CD4-positive, alpha-beta memory T cell (primary cell): ENCODE measurements around the gene CRTC3. TPM values are rescaled to one million over a fixed set of nuclear protein-coding genes. Genes with fewer than 3 reads are reported as not detected.

ENCODE experiments used
- CTCF ChIA-PET: fragments of 350-600 bp; sonication (Branson Sonifier 250); formaldehyde crosslinking; loops from one replicate; lab custom pipeline; 2021; ENCODE audit warnings: inconsistent platforms; ENCODE audit not compliant: partially characterized antibody; lab: Charles Lee
- POLR2A ChIA-PET: fragments of 350-600 bp; sonication (Branson Sonifier 250); formaldehyde crosslinking; loops from one replicate; lab custom pipeline; 2021; ENCODE audit not compliant: partially characterized antibody; lab: Charles Lee
- DNase-seq, 5 donors: peaks; one replicate each; pipeline versions ENCODE4 v3.0.0 to v3.0.0-alpha.2; 2020 to 2022; ENCODE audit warnings: mixed read lengths in 1 of 5
- H3K27ac ChIP-seq: one replicate; pipeline ENCODE4 v1.7.0; 2013; ENCODE audit warnings: low read depth, low read length
- H3K27me3 ChIP-seq: 2 replicates; pipeline ENCODE4 v1.7.0; 2013; ENCODE audit warnings: mild to moderate bottlenecking, low read length, moderate library complexity; ENCODE audit not compliant: insufficient read depth
- H3K36me3 ChIP-seq: 2 replicates; pipeline ENCODE4 v1.7.0; 2013; ENCODE audit warnings: mild to moderate bottlenecking, low read length, moderate library complexity; ENCODE audit not compliant: insufficient read depth
- H3K4me1 ChIP-seq: 2 replicates; pipeline ENCODE4 v1.7.0; 2013; ENCODE audit warnings: mild to moderate bottlenecking, low read length, moderate library complexity; ENCODE audit not compliant: insufficient read depth
- H3K4me3 ChIP-seq, 2 donors: one replicate each; pipeline ENCODE4 v1.7.0; 2013; ENCODE audit warnings: low read length in 2 of 2, mild to moderate bottlenecking in 1 of 2
- H3K9me3 ChIP-seq, 2 donors: one replicate each; pipeline ENCODE4 v1.7.0; 2013; ENCODE audit warnings: low read length in 2 of 2, control low read depth in 1 of 2; ENCODE audit not compliant: control insufficient read depth in 1 of 2
- H3K27ac Mint-ChIP-seq, 7 donors: one replicate each; pipeline ENCODE4 v1.8.0; 2020 to 2021; ENCODE audit warnings: mixed read lengths in 7 of 7, mild to moderate bottlenecking in 6 of 7, inconsistent platforms in 3 of 7, moderate library complexity in 3 of 7
- H3K27me3 Mint-ChIP-seq, 2 donors: one replicate each; pipeline ENCODE4 v1.8.0; 2020 to 2021; ENCODE audit warnings: mixed read lengths in 2 of 2
- H3K36me3 Mint-ChIP-seq, 2 donors: one replicate each; pipeline ENCODE4 v1.8.0; 2020 to 2021; ENCODE audit warnings: mixed read lengths in 2 of 2, inconsistent platforms in 1 of 2, mild to moderate bottlenecking in 1 of 2
- H3K4me1 Mint-ChIP-seq, 4 donors: one replicate each; pipeline ENCODE4 v1.8.0; 2020 to 2021; ENCODE audit warnings: mixed read lengths in 4 of 4, mild to moderate bottlenecking in 1 of 4
- H3K4me3 Mint-ChIP-seq, 8 donors: one replicate each; pipeline ENCODE4 v1.8.0; 2020 to 2021; ENCODE audit warnings: mixed read lengths in 8 of 8, mild to moderate bottlenecking in 7 of 8, moderate library complexity in 6 of 8, inconsistent platforms in 3 of 8
- H3K9me3 Mint-ChIP-seq, 8 donors: one replicate each; pipeline ENCODE4 v1.8.0; 2020 to 2021; ENCODE audit warnings: mixed read lengths in 8 of 8, mild to moderate bottlenecking in 5 of 8, inconsistent platforms in 3 of 8, moderate library complexity in 1 of 8
- intact Hi-C: fragments of 100-400 bp; cut with micrococcal nuclease; formaldehyde crosslinking; loops from one replicate; pipeline ENCODE4 v1.15.1; 2023
- polyA plus RNA-seq, 2 donors: library from polyadenylated mRNA; unstranded; fragments of 300-500 nt; fragmentation: Illumina TruSeq; gene quantifications; one replicate each; pipeline ENCODE4 v1.2.3, GENCODE V29; 2021
- total RNA-seq, 2 experiments: library from RNA; stranded (reverse); gene quantifications; one replicate each; pipeline ENCODE4 v1.2.3, GENCODE V29; 2021

The CRTC3 gene
- total and polyA plus RNA-seq, 4 experiments from 2014 or later = 14.5 to 75.5 (median 56.3) TPM

- H3K4me1 Mint-ChIP-seq = peaks cover 54 to 87% (median 72%) of the 10 kb centered on the region in 4 donors
- POLR2A ChIA-PET = interaction anchor here (0.9 to 6.2 kb wide), 9 partner anchors 9 to 119 kb away, joined by 3 to 36 read pairs (median 5); partner anchors contain the start of genes BLM and CRTC3
- intact Hi-C loops = loop anchor here (5.0 kb wide), 1 partner anchor 35 kb away; no protein-coding TSS in a partner anchor
- Histone ChIP-seq H3K4me3 (peak overlapping the region in 1 of 2 donors; percentile 21), H3K27ac (peak overlapping the region; percentile 62), H3K4me1 (peaks cover 82% of the 10 kb centered on the region), H3K9me3 (no peaks in the 10 kb centered on the region), H3K27me3 (no peaks in the 10 kb centered on the region), H3K36me3 (no peaks in the 10 kb centered on the region)
- peak overlapping the region; percentile 18 to 86 (median 79) for H3K4me3 Mint-ChIP-seq
- CTCF ChIA-PET = interaction anchor here (1.0 kb wide), 1 partner anchor 67 kb away, joined by 3 read pairs; no protein-coding TSS in a partner anchor
- no peaks in the 10 kb centered on the region for H3K27me3 Mint-ChIP-seq
- H3K9me3 Mint-ChIP-seq = peaks cover 0 to 2% (median 0%) of the 10 kb centered on the region in 8 donors
- DNase-seq = peak in 4 of 5 donors; percentile 44 to 63 (median 54)
- H3K27ac Mint-ChIP-seq = peak overlapping the region; percentile 91 to 97 (median 96)
- peaks cover 33 to 41% of the 10 kb centered on the region in 2 donors for H3K36me3 Mint-ChIP-seq
These were observed 67.9 kb downstream of the CRTC3 start for GRCh38 chr15:90597577-90597976.

GRCh38 chr15:90598031-90598577 lies 68.4 kb downstream of the CRTC3 start:
- Mint-ChIP-seq H3K4me1 (peaks cover 54 to 81% (median 70%) of the 10 kb centered on the region in 4 donors), H3K27ac (peak overlapping the region; percentile 91 to 97 (median 96)), H3K9me3 (peaks cover 0 to 2% (median 0%) of the 10 kb centered on the region in 8 donors), H3K27me3 (no peaks in the 10 kb centered on the region), H3K4me3 (peak overlapping the region; percentile 18 to 86 (median 79)), H3K36me3 (peaks cover 33 to 41% of the 10 kb centered on the region in 2 donors)
- no peaks in the 10 kb centered on the region for H3K27me3 ChIP-seq
- ChIA-PET POLR2A (interaction anchor here (0.9 to 6.2 kb wide), 11 partner anchors 8 to 273 kb away, joined by 3 to 36 read pairs (median 5); partner anchors contain the start of genes BLM and CRTC3), CTCF (interaction anchor here (0.8 to 1.0 kb wide), 3 partner anchors 25 to 68 kb away, joined by 3 to 5 read pairs (median 3); no protein-coding TSS in a partner anchor)
- H3K4me1 ChIP-seq = peaks cover 77% of the 10 kb centered on the region
- peak overlapping the region; percentile 62 for H3K27ac ChIP-seq
- peak in 1 of 5 donors; percentile 43 for DNase-seq
- H3K9me3 ChIP-seq = no peaks in the 10 kb centered on the region
- intact Hi-C loops = loop anchor here (5.0 kb wide), 1 partner anchor 36 kb away; no protein-coding TSS in a partner anchor
- H3K4me3 ChIP-seq = peak overlapping the region in 1 of 2 donors; percentile 21
- no peaks in the 10 kb centered on the region for H3K36me3 ChIP-seq

GRCh38 chr15:90598679-90599078 lies 69.0 kb downstream of the CRTC3 start:
- Mint-ChIP-seq H3K27ac (peak overlapping the region; percentile 91 to 97 (median 96)), H3K4me3 (peak overlapping the region in 6 of 8 donors; percentile 18 to 86 (median 68)), H3K9me3 (peaks cover 0 to 2% (median 0%) of the 10 kb centered on the region in 8 donors), H3K27me3 (no peaks in the 10 kb centered on the region), H3K4me1 (peaks cover 51 to 79% (median 67%) of the 10 kb centered on the region in 4 donors), H3K36me3 (peaks cover 34 to 43% of the 10 kb centered on the region in 2 donors)
- DNase-seq = no peak
- H3K4me3 ChIP-seq = no peak overlapping the region
- H3K36me3 ChIP-seq = no peaks in the 10 kb centered on the region
- no peaks in the 10 kb centered on the region for H3K9me3 ChIP-seq
- ChIA-PET CTCF (interaction anchor here (0.7 to 1.2 kb wide), 5 partner anchors 26 to 236 kb away, joined by 3 to 5 read pairs (median 3); no protein-coding TSS in a partner anchor), POLR2A (interaction anchor here (0.9 to 6.2 kb wide), 10 partner anchors 12 to 272 kb away, joined by 3 to 36 read pairs (median 5); partner anchors contain the start of genes BLM and CRTC3)
- H3K27me3 ChIP-seq = no peaks in the 10 kb centered on the region
- H3K4me1 ChIP-seq = peaks cover 71% of the 10 kb centered on the region
- peak overlapping the region; percentile 62 for H3K27ac ChIP-seq
- intact Hi-C loops = loop anchor here (5.0 kb wide), 1 partner anchor 36 kb away; no protein-coding TSS in a partner anchor

GRCh38 chr15:90599116-90599515 lies 69.4 kb downstream of the CRTC3 start:
- DNase-seq = no peak
- H3K27ac Mint-ChIP-seq = peak overlapping the region; percentile 83 to 97 (median 94)
- H3K4me1 ChIP-seq = peaks cover 67% of the 10 kb centered on the region
- H3K4me3 ChIP-seq = no peak overlapping the region
- no peaks in the 10 kb centered on the region for H3K27me3 ChIP-seq
- POLR2A ChIA-PET = interaction anchor here (0.9 to 6.2 kb wide), 9 partner anchors 13 to 272 kb away, joined by 3 to 36 read pairs (median 4); partner anchors contain the start of gene CRTC3
- no peaks in the 10 kb centered on the region for H3K27me3 Mint-ChIP-seq
- peak overlapping the region; percentile 62 for H3K27ac ChIP-seq
- CTCF ChIA-PET = interaction anchor here (0.7 to 1.2 kb wide), 3 partner anchors 26 to 237 kb away, joined by 3 read pairs; no protein-coding TSS in a partner anchor
- H3K36me3 ChIP-seq = no peaks in the 10 kb centered on the region
- peaks cover 47 to 79% (median 67%) of the 10 kb centered on the region in 4 donors for H3K4me1 Mint-ChIP-seq
- intact Hi-C loops = loop anchor here (5.0 kb wide), 1 partner anchor 37 kb away; no protein-coding TSS in a partner anchor
- H3K36me3 Mint-ChIP-seq = peaks cover 36 to 48% of the 10 kb centered on the region in 2 donors
- no peaks in the 10 kb centered on the region for H3K9me3 ChIP-seq
- H3K4me3 Mint-ChIP-seq = peak overlapping the region in 5 of 8 donors; percentile 22 to 82 (median 51)
- H3K9me3 Mint-ChIP-seq = peaks cover 0 to 2% (median 0%) of the 10 kb centered on the region in 8 donors

GRCh38 chr15:90599644-90600043 lies 69.9 kb downstream of the CRTC3 start:
- peaks cover 32 to 48% of the 10 kb centered on the region in 2 donors for H3K36me3 Mint-ChIP-seq
- peak overlapping the region in 5 of 8 donors; percentile 29 to 66 (median 51) for H3K4me3 Mint-ChIP-seq
- peaks cover 47 to 77% (median 66%) of the 10 kb centered on the region in 4 donors for H3K4me1 Mint-ChIP-seq
- H3K9me3 Mint-ChIP-seq = no peaks in the 10 kb centered on the region
- no peak overlapping the region for H3K4me3 ChIP-seq
- no peaks in the 10 kb centered on the region for H3K27me3 Mint-ChIP-seq
- ChIA-PET POLR2A (interaction anchor here (0.9 to 6.2 kb wide), 7 partner anchors 13 to 117 kb away, joined by 3 to 36 read pairs (median 4); partner anchors contain the start of genes BLM and CRTC3), CTCF (interaction anchor here (1.2 to 1.5 kb wide), 2 partner anchors 8 to 237 kb away, joined by 3 to 4 read pairs; no protein-coding TSS in a partner anchor)
- H3K4me1 ChIP-seq = peaks cover 62% of the 10 kb centered on the region
- H3K9me3 ChIP-seq = no peaks in the 10 kb centered on the region
- no peak overlapping the region for H3K27ac ChIP-seq
- peak overlapping the region in 6 of 7 donors; percentile 67 to 97 (median 92) for H3K27ac Mint-ChIP-seq
- H3K27me3 ChIP-seq = no peaks in the 10 kb centered on the region
- no peaks in the 10 kb centered on the region for H3K36me3 ChIP-seq
- intact Hi-C loops = loop anchor here (5.0 kb wide), 1 partner anchor 37 kb away; no protein-coding TSS in a partner anchor
- no peak for DNase-seq

GRCh38 chr15:90600954-90601353 lies 71.2 kb downstream of the CRTC3 start:
- Histone ChIP-seq H3K27me3 (no peaks in the 10 kb centered on the region), H3K4me3 (no peak overlapping the region), H3K9me3 (no peaks in the 10 kb centered on the region), H3K36me3 (no peaks in the 10 kb centered on the region), H3K27ac (no peak overlapping the region), H3K4me1 (peaks cover 49% of the 10 kb centered on the region)
- H3K4me3 Mint-ChIP-seq = peak overlapping the region in 1 of 8 donors; percentile 59
- POLR2A ChIA-PET = interaction anchor here (1.5 kb wide), 1 partner anchor 116 kb away, joined by 4 read pairs; the partner anchor contains the start of gene BLM
- H3K36me3 Mint-ChIP-seq = peaks cover 33 to 48% of the 10 kb centered on the region in 2 donors
- peaks cover 38 to 64% (median 55%) of the 10 kb centered on the region in 4 donors for H3K4me1 Mint-ChIP-seq
- no peak for DNase-seq
- peak overlapping the region in 3 of 7 donors; percentile 48 to 87 (median 56) for H3K27ac Mint-ChIP-seq
- intact Hi-C loops = no loop called here
- CTCF ChIA-PET = interaction anchor here (1.5 kb wide), 1 partner anchor 10 kb away, joined by 4 read pairs; no protein-coding TSS in a partner anchor
- H3K27me3 Mint-ChIP-seq = no peaks in the 10 kb centered on the region
- H3K9me3 Mint-ChIP-seq = no peaks in the 10 kb centered on the region
